NCI-H1092 treated with DMSO at 0.1 percent for 48 hours (cell line): ENCODE data around the gene ZFHX3.
A peak's percentile ranks its signal among the peaks of the same experiment; 100 is the strongest.

Experiments used
- DNase-seq: peaks from one replicate; lab custom pipeline; 2025; lab: John Stamatoyannopoulos, UW

The ZFHX3 gene

GRCh38 chr16:72902206-72902605 lies 145.7 kb downstream of the ZFHX3 start:
- DNase-seq, result no peak

GRCh38 chr16:72901000-72901627 lies 146.8 kb downstream of the ZFHX3 start:
- no peak for DNase-seq

GRCh38 chr16:72898216-72898825 lies 149.6 kb downstream of the ZFHX3 start:
- DNase-seq, result no peak

- no peak for DNase-seq
Measured at GRCh38 chr16:72897707-72898106, 150.2 kb downstream of the ZFHX3 start.

- no peak for DNase-seq
Measured at GRCh38 chr16:72896485-72897118, 151.3 kb downstream of the ZFHX3 start.

- DNase-seq, result no peak
Measured at GRCh38 chr16:72895951-72896350, 152.0 kb downstream of the ZFHX3 start.

GRCh38 chr16:72894293-72895151 lies 153.4 kb downstream of the ZFHX3 start:
- DNase-seq, result no peak

- no peak for DNase-seq
Measured at GRCh38 chr16:72891291-72892227, 156.4 kb downstream of the ZFHX3 start.

- no peak for DNase-seq
Measured at GRCh38 chr16:72890587-72890986, 157.3 kb downstream of the ZFHX3 start.

GRCh38 chr16:72889616-72890582 lies 158.0 kb downstream of the ZFHX3 start:
- no peak for DNase-seq

GRCh38 chr16:72887537-72887936 lies 160.4 kb downstream of the ZFHX3 start:
- DNase-seq, result no peak

GRCh38 chr16:72886346-72886974 lies 161.5 kb downstream of the ZFHX3 start:
- DNase-seq, result no peak

GRCh38 chr16:72884573-72884972 lies 163.4 kb downstream of the ZFHX3 start:
- DNase-seq, result peak; percentile 87

GRCh38 chr16:72884037-72884436 lies 163.9 kb downstream of the ZFHX3 start:
- peak; percentile 16 for DNase-seq

GRCh38 chr16:72879846-72880245 lies 168.1 kb downstream of the ZFHX3 start:
- no peak for DNase-seq

- no peak for DNase-seq
Measured at GRCh38 chr16:72878301-72879269, 169.3 kb downstream of the ZFHX3 start.

GRCh38 chr16:72877374-72878028 lies 170.4 kb downstream of the ZFHX3 start:
- DNase-seq, result no peak

GRCh38 chr16:72876981-72877373 lies 171.0 kb downstream of the ZFHX3 start:
- DNase-seq, result no peak
